Measurements from ENCODE around the gene DHFR.

- TF ChIP-seq CTCF (IDR thresholded peaks at IDR 0.05) (no peak), POLR2A (IDR thresholded peaks at IDR 0.05) (no peak)
Observed at GRCh38 chr5:80631278-80632259, 23.2 kb downstream of the DHFR start.

Measured in esophagus squamous epithelium (tissue), 4 donors.